ENCODE results near the gene PPDPF. TPM values are rescaled to one million over a fixed set of nuclear protein-coding genes. Genes with fewer than 3 reads are reported as not detected.

Gene PPDPF
- total and polyA plus RNA-seq, 2 of the 8 experiments (the other 6 are each of a cell fraction or from before 2014, with no cell fraction given), result 30.5 to 138 TPM

DNA sequence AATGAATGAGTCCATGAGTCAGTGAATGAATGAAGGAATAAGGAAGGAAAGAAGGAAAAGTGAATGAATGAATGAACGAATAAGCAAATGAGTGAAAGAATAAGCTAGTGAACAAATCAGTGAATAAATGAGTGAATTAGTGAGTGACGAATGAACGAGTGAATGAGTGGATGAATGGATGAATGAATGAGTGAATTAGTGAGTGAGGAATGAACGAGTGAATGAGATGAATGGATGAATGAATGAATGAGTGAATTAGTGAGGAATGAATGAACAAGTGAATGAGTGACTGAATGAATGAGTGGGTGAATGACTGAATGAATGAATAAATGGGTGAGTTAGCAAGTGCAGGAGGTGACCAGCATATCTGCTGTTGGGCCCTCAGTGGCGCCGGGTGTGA, 23.2 kb downstream of the PPDPF start:
- H2AK5ac ChIP-seq (ENCODE audit: low read depth, low read length), result no peak overlapping the region
- H2BK5ac ChIP-seq (ENCODE audit: low read depth, low read length), result no peak overlapping the region
- H3K79me2 ChIP-seq (ENCODE audit: control insufficient read depth in 1 of 2, insufficient read depth in 2 of 2, low read length in 2 of 2), result no peaks in the 10 kb centered on the region
- H3K18ac ChIP-seq (ENCODE audit: extremely low read depth, low read length), result no peak overlapping the region
- no peaks in the 10 kb centered on the region for H3K9me3 ChIP-seq (ENCODE audit: insufficient read depth in 2 of 2, low read depth in 1 of 2, low read length in 1 of 2)
- no peak overlapping the region for H4K91ac ChIP-seq (replicated peaks; ENCODE audit: insufficient read length, low read length)
- H3K27me3 ChIP-seq (replicated peaks in 1 of 4; ENCODE audit: control insufficient read depth in 3 of 4, extremely low read depth in 1 of 4, insufficient read depth in 3 of 4, low read length in 3 of 4), result no peaks in the 10 kb centered on the region
- ChIA-PET CTCF (ENCODE audit: partially characterized antibody) (interaction anchor here (0.8 to 1.3 kb wide), 5 partner anchors 9 to 434 kb away, joined by 3 to 4 read pairs (median 3); no protein-coding TSS in a partner anchor), POLR2A (ENCODE audit: partially characterized antibody) (interaction anchor here (1.2 to 2.3 kb wide), 2 partner anchors 9 kb away, joined by 3 to 7 read pairs; no protein-coding TSS in a partner anchor)
- no peaks in the 10 kb centered on the region for H3K36me3 ChIP-seq (ENCODE audit: control insufficient read depth in 2 of 4, insufficient read depth in 4 of 4, low read length in 3 of 4)
- no peak overlapping the region for H2BK20ac ChIP-seq (ENCODE audit: low read length)
- H3K23ac ChIP-seq (ENCODE audit: insufficient read length), result no peak overlapping the region
- no peak overlapping the region for H3K56ac ChIP-seq (replicated peaks; ENCODE audit: insufficient read length, low read depth, low read length)
- H3K4me3 ChIP-seq (ENCODE audit: extremely low read depth in 1 of 4, insufficient read depth in 2 of 4, low read depth in 3 of 4, low read length in 4 of 4), result no peak overlapping the region
- no peak overlapping the region for H2BK120ac ChIP-seq (replicated peaks; ENCODE audit: low read depth, low read length)
- no peak overlapping the region for H3K27ac ChIP-seq (ENCODE audit: low read depth, low read length)
- no peaks in the 10 kb centered on the region for H4K20me1 ChIP-seq (replicated peaks in 1 of 2; ENCODE audit: control insufficient read depth in 1 of 2, insufficient read depth in 2 of 2, low read length in 2 of 2)
- H2AFZ ChIP-seq (ENCODE audit: low read length), result no peak overlapping the region
- TF ChIP-seq SP2 (IDR thresholded peaks at IDR 0.05; ENCODE audit: low read length) (no peak), SRF (IDR thresholded peaks at IDR 0.05; ENCODE audit: low read depth, low read length) (no peak), SUZ12 (IDR thresholded peaks at IDR 0.05; ENCODE audit: low read length) (no peak), TCF12 (IDR thresholded peaks at IDR 0.05; ENCODE audit: low read depth, low read length) (no peak), BACH1 (IDR thresholded peaks at IDR 0.05; ENCODE audit: low read length) (no peak), EP300 (IDR thresholded peaks at IDR 0.05; ENCODE audit: borderline replicate concordance in 1 of 2, low read depth in 2 of 2, low read length in 2 of 2) (no peak)
- H3K23me2 ChIP-seq (ENCODE audit: low read depth, low read length), result no peaks in the 10 kb centered on the region
- FAIRE-seq, result no peak
- H2BK12ac ChIP-seq (ENCODE audit: low read depth, low read length), result no peak overlapping the region
- no peak overlapping the region for H3K14ac ChIP-seq (ENCODE audit: insufficient read length)
- no peak overlapping the region for H3K4ac ChIP-seq (replicated peaks; ENCODE audit: insufficient read length, low read depth, low read length)
- peaks cover 0 to 14% (median 8%) of the 10 kb centered on the region in 4 experiments; a peak in 6 of 7 replicates for H3K4me1 ChIP-seq (replicated peaks in 1 of 4; ENCODE audit: control insufficient read depth in 3 of 4, insufficient read depth in 4 of 4, low read length in 3 of 4)
- no peak overlapping the region for H4K8ac ChIP-seq (ENCODE audit: extremely low read depth, insufficient read depth, low read length)
- 80 to 100% methylated on average over 4 to 6 of the region's 6 CpGs for WGBS, 2 experiments (ENCODE audit: extremely low coverage in 1 of 2, insufficient coverage in 1 of 2, insufficient read length in 1 of 2, insufficient replicate concordance in 2 of 2, low coverage in 1 of 2, low lambda C conversion rate in 2 of 2, missing lambda C conversion rate in 1 of 2)
- no peak overlapping the region for H2BK15ac ChIP-seq (ENCODE audit: low read length)
- DNase-seq (ENCODE audit: low read depth in 1 of 2, low spot score in 2 of 2), result no peak
- no peak overlapping the region for H3K9ac ChIP-seq (replicated peaks in 1 of 4; ENCODE audit: extremely low read depth in 1 of 4, low read depth in 3 of 4, low read length in 3 of 4)
- H3K4me2 ChIP-seq (ENCODE audit: insufficient read depth in 1 of 2, low read depth in 2 of 2, low read length in 2 of 2), result no peak overlapping the region
- no peaks in the 10 kb centered on the region for H3K79me1 ChIP-seq (ENCODE audit: low read depth, low read length)
- H4K5ac ChIP-seq (ENCODE audit: insufficient read length, low read depth, low read length), result no peak overlapping the region

Measured in H1 (cell line).